Mesothelial cell of epicardium (in vitro differentiated cells): ENCODE data around the gene ZFYVE28. TPM values are rescaled to one million over a fixed set of nuclear protein-coding genes. Genes with fewer than 3 reads are reported as not detected.

ENCODE experiments used
- DNase-seq, 2 experiments: peaks; one replicate each; pipeline ENCODE4 v3.0.0; 2021; ENCODE audit warnings: low spot score in 2 of 2; ENCODE audit not compliant: unreplicated experiment in 2 of 2
- H3K27ac Mint-ChIP-seq: 2 replicates; pipeline ENCODE4 v1.8.0; 2021; ENCODE audit warnings: mixed read lengths
- H3K27me3 Mint-ChIP-seq: 2 replicates; pipeline ENCODE4 v1.8.0; 2021; ENCODE audit warnings: low read depth, mixed read lengths
- H3K36me3 Mint-ChIP-seq: 2 replicates; pipeline ENCODE4 v1.8.0; 2021; ENCODE audit warnings: mixed read lengths
- H3K4me1 Mint-ChIP-seq: 2 replicates; pipeline ENCODE4 v1.8.0; 2021; ENCODE audit warnings: mixed read lengths
- H3K4me3 Mint-ChIP-seq: 2 replicates; pipeline ENCODE4 v1.8.0; 2021; ENCODE audit warnings: mild to moderate bottlenecking, moderate library complexity, mixed read lengths
- H3K9me3 Mint-ChIP-seq: 2 replicates; pipeline ENCODE4 v1.8.0; 2021; ENCODE audit warnings: mixed read lengths
- CTCF ChIP-seq: fragments of 200-600 bp; sonication (generic); IDR thresholded peaks from one replicate; pipeline ENCODE4 v1.5.0; 2021; ENCODE audit warnings: antibody characterized with exemption; ENCODE audit not compliant: unreplicated experiment
- total RNA-seq: library from RNA; stranded (reverse); gene quantifications from 3 replicates; pipeline ENCODE4 v1.2.1, GENCODE V29; 2021

Gene ZFYVE28
- total RNA-seq, 1 donor from 2014 or later, result 0.51 TPM

GRCh38 chr4:2451821-2452785, 33.7 kb upstream of the ZFYVE28 start:
- no peak overlapping the region for H3K27ac Mint-ChIP-seq
- H3K27me3 Mint-ChIP-seq, result peaks cover 7% of the 10 kb centered on the region
- H3K4me1 Mint-ChIP-seq, result no peaks in the 10 kb centered on the region
- TF ChIP-seq CTCF, result no peak
- no peak for DNase-seq
- H3K4me3 Mint-ChIP-seq, result no peak overlapping the region
- no peaks in the 10 kb centered on the region for H3K9me3 Mint-ChIP-seq
- H3K36me3 Mint-ChIP-seq, result no peaks in the 10 kb centered on the region

- no peak overlapping the region for H3K4me3 Mint-ChIP-seq
- H3K9me3 Mint-ChIP-seq, result no peaks in the 10 kb centered on the region
- H3K27me3 Mint-ChIP-seq, result peaks cover 7% of the 10 kb centered on the region
- DNase-seq, result no peak
- H3K4me1 Mint-ChIP-seq, result no peaks in the 10 kb centered on the region
- no peaks in the 10 kb centered on the region for H3K36me3 Mint-ChIP-seq
- TF ChIP-seq CTCF, result no peak
- H3K27ac Mint-ChIP-seq, result no peak overlapping the region
These were observed 32.6 kb upstream of the ZFYVE28 start for GRCh38 chr4:2451036-2451520.

GRCh38 chr4:2450394-2451035, 32.1 kb upstream of the ZFYVE28 start:
- H3K27me3 Mint-ChIP-seq, result peaks cover 7% of the 10 kb centered on the region
- H3K27ac Mint-ChIP-seq, result no peak overlapping the region
- H3K4me3 Mint-ChIP-seq, result no peak overlapping the region
- H3K36me3 Mint-ChIP-seq, result no peaks in the 10 kb centered on the region
- DNase-seq, result no peak
- no peaks in the 10 kb centered on the region for H3K9me3 Mint-ChIP-seq
- H3K4me1 Mint-ChIP-seq, result no peaks in the 10 kb centered on the region
- no peak for TF ChIP-seq CTCF

GRCh38 chr4:2449511-2450392, 31.3 kb upstream of the ZFYVE28 start:
- Mint-ChIP-seq H3K27me3 (peaks cover 7% of the 10 kb centered on the region), H3K4me1 (no peaks in the 10 kb centered on the region), H3K36me3 (no peaks in the 10 kb centered on the region), H3K4me3 (no peak overlapping the region), H3K9me3 (no peaks in the 10 kb centered on the region), H3K27ac (no peak overlapping the region)
- TF ChIP-seq CTCF, result no peak
- DNase-seq, result no peak

GRCh38 chr4:2449051-2449450, 30.6 kb upstream of the ZFYVE28 start:
- Mint-ChIP-seq H3K36me3 (no peaks in the 10 kb centered on the region), H3K4me1 (no peaks in the 10 kb centered on the region), H3K27ac (no peak overlapping the region), H3K9me3 (no peaks in the 10 kb centered on the region), H3K27me3 (peaks cover 7% of the 10 kb centered on the region), H3K4me3 (no peak overlapping the region)
- DNase-seq, result no peak
- TF ChIP-seq CTCF, result no peak
